ENCODE results near the gene PNMA8C. TPM values are rescaled to one million over a fixed set of nuclear protein-coding genes. Genes with fewer than 3 reads are reported as not detected.
"Not testable (repeated sequence)": the region's sequence is repeated elsewhere in the genome, so short reads cannot be mapped to it uniquely, and the experiment has no call there.

Gene PNMA8C
- total and polyA plus RNA-seq, 5 experiments from 2014 or later: not detected

DNA sequence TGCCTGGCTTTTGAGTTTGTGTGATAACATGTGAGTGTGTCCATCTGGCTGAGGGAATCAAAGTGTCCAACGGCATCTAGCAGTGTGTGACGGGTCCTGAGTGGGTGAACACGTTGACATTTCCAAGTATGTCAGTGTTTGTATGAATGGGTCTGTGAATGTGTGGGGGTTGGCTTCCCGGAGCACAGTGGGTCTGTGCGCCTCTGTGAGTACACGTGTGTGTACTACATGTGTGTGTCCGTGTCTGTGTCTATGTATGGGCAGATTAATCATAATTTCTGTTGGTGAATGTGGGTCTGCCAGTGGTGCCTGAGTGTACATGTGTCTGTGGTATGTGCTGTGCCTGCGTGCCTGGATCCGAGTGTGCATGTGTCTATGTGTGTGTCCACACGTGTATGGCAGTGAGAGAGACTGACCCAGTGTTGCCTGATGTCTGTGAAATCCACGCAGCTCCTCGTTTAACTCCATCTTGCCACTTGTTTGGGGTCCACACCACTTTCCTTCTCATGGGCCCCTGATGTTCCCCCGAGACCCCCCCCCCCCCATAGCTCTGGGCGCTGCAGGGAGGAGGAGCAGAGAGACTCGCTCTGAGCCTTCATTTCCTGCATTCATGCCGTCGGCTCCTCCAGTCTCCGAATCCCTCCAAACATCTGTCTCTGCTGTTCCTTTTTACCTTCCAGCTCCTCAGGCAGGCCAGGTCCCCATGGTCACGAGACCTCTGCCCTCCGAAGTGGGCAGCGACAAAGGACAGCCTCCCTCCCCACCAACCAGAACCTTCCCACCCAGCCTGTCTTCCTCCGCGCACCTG, 20.7 kb downstream of the PNMA8C start:
- no peak overlapping the region for H3K27ac Mint-ChIP-seq

GRCh38 chr19:46406976-46407375, 21.8 kb downstream of the PNMA8C start:
- no peaks in the 10 kb centered on the region for H3K9me3 Mint-ChIP-seq
- ATAC-seq: no peak
- H3K27me3 Mint-ChIP-seq: peaks cover 39 to 93% (median 62%) of the 10 kb centered on the region in 5 donors
- POLR2A ChIA-PET: no interaction called here
- no peak overlapping the region for H3K4me3 Mint-ChIP-seq
- DNase-seq: no peak
- peaks cover 0 to 3% (median 0%) of the 10 kb centered on the region in 3 donors for H3K36me3 Mint-ChIP-seq
- peaks cover 18 to 32% (median 21%) of the 10 kb centered on the region in 4 donors for H3K4me1 Mint-ChIP-seq
- no peak overlapping the region for H3K27ac Mint-ChIP-seq

More for the DNA sequence above, 20.7 kb downstream of the PNMA8C start:
- POLR2A ChIA-PET: no interaction called here
- H3K36me3 Mint-ChIP-seq: peaks cover 0 to 3% (median 0%) of the 10 kb centered on the region in 3 donors
- peaks cover 0 to 2% (median 0%) of the 10 kb centered on the region in 9 donors for H3K9me3 Mint-ChIP-seq
- H3K4me1 Mint-ChIP-seq: peaks cover 16 to 37% (median 23%) of the 10 kb centered on the region in 4 donors
- H3K27me3 Mint-ChIP-seq: peaks cover 36 to 94% (median 64%) of the 10 kb centered on the region in 5 donors
- peak overlapping the region in 3 of 10 donors; percentile 13 to 30 (median 19) for H3K4me3 Mint-ChIP-seq
- ATAC-seq: no peak
- no peak for DNase-seq

DNA sequence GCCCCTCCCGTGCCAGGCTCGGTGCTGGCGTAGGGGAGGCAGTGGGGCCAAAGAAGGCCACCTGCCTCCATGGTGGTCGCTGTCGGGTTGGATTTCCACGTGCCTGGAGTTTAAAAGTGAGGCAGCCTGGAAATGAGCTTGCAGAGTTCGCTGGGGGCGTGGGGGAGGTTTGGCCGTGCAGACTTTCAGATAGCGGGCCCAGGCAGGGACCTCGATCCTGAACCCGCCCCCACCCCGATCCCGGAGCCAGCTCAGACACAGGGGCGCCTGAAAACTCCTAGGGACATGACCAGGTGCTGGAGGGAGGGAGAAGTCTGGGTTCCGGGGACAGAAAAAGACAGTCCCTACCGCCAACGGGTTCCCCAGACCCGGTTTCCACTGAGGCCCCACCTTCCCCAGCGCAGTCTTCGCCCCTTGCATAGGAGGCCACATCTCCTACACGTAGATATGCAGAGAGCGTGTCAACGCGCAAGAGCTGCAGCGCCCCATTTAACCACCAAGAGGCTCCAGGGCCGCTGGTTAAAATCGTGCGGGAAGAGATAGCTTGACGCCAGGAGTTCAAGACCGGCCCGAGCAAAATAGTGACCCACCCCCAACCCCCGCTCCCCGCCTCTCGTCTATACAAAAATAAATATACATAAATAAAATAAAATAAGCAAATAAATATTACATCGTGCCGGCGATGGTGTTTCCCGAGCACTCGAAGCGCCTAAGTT, 23.8 kb downstream of the PNMA8C start:
- H3K4me1 Mint-ChIP-seq: peaks cover 18 to 28% (median 22%) of the 10 kb centered on the region in 4 donors
- peak overlapping the region; percentile 14 to 90 (median 76) for H3K4me3 Mint-ChIP-seq
- ATAC-seq: peak; percentile 49 to 52
- no peak overlapping the region for H3K27ac Mint-ChIP-seq
- peaks cover 34 to 84% (median 55%) of the 10 kb centered on the region in 5 donors for H3K27me3 Mint-ChIP-seq
- DNase-seq: no peak
- no peaks in the 10 kb centered on the region for H3K36me3 Mint-ChIP-seq
- POLR2A ChIA-PET: interaction anchor here (0.6 kb wide), 1 partner anchor 170 kb away, joined by 4 read pairs; no protein-coding TSS in a partner anchor
- no peaks in the 10 kb centered on the region for H3K9me3 Mint-ChIP-seq

DNA sequence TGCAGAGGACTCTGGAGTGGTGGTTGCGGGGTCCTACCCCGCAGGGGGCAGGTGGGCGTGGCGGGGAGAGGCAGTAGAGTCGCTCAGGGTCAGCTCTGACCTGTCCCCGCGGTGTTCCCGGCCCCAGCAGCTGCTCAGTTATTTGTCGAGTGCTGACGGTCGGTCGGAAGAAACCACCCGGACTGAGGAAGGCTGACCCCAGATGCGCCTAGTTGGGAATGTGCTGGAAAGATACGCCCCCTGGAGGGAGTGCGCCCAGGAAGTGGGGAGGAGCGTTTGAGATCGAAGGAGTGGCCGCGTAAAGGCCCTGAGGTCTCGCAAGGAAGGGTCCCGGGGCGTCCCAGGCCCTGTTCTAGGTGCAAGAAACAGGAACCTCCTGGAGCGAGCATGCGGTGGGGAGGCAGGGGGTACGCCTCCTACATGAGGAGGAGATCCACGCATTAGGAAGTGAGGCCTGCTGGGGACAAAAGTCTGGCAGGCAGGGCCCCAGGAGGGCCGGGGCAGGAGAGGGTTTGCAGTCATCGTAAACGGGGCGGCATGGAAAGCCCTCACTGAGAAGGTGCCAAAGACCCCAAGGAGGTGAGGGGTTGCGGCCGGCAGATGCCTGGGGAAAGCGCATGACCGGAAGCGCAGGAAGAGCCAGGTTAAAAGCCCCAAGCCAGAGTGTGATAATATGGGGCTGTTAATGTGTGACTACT, 24.5 kb downstream of the PNMA8C start:
- ATAC-seq (peak; percentile 43 to 44), DNase-seq (no peak)
- peak overlapping the region in 1 of 10 donors; percentile 63 for H3K27ac Mint-ChIP-seq
- H3K27me3 Mint-ChIP-seq: peaks cover 34 to 85% (median 55%) of the 10 kb centered on the region in 5 donors
- peak overlapping the region; percentile 63 to 90 (median 76) for H3K4me3 Mint-ChIP-seq
- H3K36me3 Mint-ChIP-seq: no peaks in the 10 kb centered on the region
- POLR2A ChIA-PET: interaction anchor here (0.6 to 0.7 kb wide), 2 partner anchors 51 to 171 kb away, joined by 4 read pairs; no protein-coding TSS in a partner anchor
- no peaks in the 10 kb centered on the region for H3K9me3 Mint-ChIP-seq
- H3K4me1 Mint-ChIP-seq: peaks cover 18 to 28% (median 22%) of the 10 kb centered on the region in 4 donors

DNA sequence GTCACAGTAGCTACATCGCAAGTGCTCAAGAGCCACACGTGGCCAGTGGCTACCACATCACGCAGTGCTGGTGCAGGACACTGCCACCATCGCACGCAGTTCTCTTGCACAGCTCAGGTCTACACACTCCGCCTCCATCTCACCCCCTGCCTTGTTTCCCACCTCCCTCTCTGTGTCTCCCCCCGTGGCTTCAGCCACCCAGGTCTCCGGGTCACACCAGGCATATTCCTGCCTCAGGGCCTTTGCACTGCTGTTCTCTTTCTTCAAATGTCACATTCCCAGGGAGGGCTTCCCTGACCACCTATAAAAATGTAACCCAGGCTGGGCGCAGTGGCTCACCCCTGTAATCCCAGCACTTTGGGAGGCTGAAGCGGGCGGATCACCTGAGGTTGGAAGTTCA, 26.0 kb downstream of the PNMA8C start:
- no peaks in the 10 kb centered on the region for H3K36me3 Mint-ChIP-seq
- no peak overlapping the region for H3K27ac Mint-ChIP-seq
- peaks cover 13 to 20% (median 17%) of the 10 kb centered on the region in 4 donors for H3K4me1 Mint-ChIP-seq
- DNase-seq (no peak), ATAC-seq (no peak)
- H3K4me3 Mint-ChIP-seq: no peak overlapping the region
- no peaks in the 10 kb centered on the region for H3K9me3 Mint-ChIP-seq
- H3K27me3 Mint-ChIP-seq: peaks cover 23 to 78% (median 44%) of the 10 kb centered on the region in 5 donors
- POLR2A ChIA-PET: interaction anchor here (2.5 kb wide), 1 partner anchor 85 kb away, joined by 7 read pairs; no protein-coding TSS in a partner anchor

GRCh38 chr19:46397801-46398479, 30.8 kb downstream of the PNMA8C start:
- H3K4me3 Mint-ChIP-seq, H3K36me3 Mint-ChIP-seq, DNase-seq, H3K4me1 Mint-ChIP-seq, H3K27ac Mint-ChIP-seq, H3K9me3 Mint-ChIP-seq, ATAC-seq, POLR2A ChIA-PET: not testable (repeated sequence)
- H3K27me3 Mint-ChIP-seq: peaks cover 11 to 34% (median 14%) of the 10 kb centered on the region in 5 donors

DNA sequence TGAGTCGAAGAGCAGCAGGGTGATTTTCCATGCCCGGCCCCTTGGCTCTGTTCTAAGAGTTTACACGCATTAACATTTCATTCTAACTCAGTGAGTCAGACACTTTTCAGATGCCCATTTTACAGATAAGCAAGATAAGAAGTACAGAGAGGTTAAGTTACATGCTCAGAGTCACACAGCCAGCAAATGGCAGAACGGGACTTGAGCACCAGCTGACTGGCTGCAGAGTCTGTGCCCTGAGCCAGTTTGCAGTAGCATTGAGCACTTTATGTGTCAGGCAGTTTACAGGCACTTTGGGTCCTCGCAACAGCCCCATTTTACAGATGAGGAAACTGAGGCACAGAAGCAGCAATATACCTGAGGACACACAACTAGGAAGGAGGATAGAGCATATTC, 34.3 kb downstream of the PNMA8C start:
- H3K27me3 Mint-ChIP-seq: peaks cover 0 to 9% (median 2%) of the 10 kb centered on the region in 5 donors
- no peak overlapping the region for H3K4me3 Mint-ChIP-seq
- H3K36me3 Mint-ChIP-seq: peaks cover 0 to 22% (median 5%) of the 10 kb centered on the region in 3 donors
- H3K4me1 Mint-ChIP-seq: peaks cover 8 to 12% (median 9%) of the 10 kb centered on the region in 4 donors
- ATAC-seq (no peak), DNase-seq (no peak)
- no peaks in the 10 kb centered on the region for H3K9me3 Mint-ChIP-seq
- H3K27ac Mint-ChIP-seq: peak overlapping the region in 3 of 10 donors; percentile 43 to 61 (median 53)
- POLR2A ChIA-PET: no interaction called here

DNA sequence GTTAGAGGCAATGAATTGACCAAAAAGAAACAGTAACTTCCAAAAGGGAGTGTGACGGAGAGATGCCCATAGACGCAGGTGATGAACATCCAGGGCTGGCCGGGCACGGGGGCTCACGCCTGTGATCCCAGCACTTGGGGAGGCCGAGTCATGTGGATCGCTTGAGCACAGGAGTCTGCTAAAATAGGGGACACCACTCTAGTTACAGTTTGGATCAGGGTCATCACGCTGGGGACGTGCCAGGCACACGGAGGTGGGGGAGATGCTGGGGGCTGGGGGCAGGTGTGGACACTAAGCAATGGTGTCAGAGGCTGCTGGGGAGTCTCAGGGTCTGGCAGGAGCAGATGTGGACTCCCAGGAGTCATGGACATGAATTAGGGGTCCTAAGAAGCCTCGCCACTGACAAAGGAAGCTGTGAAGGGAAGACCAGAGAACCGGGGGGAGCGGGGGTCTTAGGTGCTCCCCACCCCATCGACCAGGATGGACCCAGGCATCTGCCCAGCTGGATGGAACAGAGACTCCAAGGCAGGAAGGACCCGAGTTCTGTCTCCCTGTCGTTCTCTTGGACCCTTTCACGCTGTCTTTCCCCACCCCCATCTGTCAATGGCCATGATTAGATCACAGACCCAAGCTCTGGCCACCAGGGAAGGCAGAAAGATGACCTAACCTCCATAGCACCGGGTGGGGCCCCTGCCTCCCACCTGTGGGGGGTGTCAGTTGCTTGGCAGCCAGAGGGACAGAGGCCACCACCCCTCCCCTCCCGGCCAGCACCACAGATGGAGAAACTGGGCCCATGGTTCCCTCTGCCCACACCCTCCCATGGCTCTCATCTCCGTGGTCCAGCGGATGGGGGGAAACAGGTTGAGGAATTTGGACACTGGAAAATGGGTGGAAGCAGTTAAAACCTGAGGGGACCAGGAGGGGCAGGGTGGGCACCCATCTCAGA, 35.0 kb downstream of the PNMA8C start:
- Mint-ChIP-seq H3K4me3 (no peak overlapping the region), H3K27ac (peak overlapping the region in 3 of 10 donors; percentile 7 to 61 (median 46)), H3K27me3 (peaks cover 0 to 5% (median 2%) of the 10 kb centered on the region in 5 donors), H3K36me3 (peaks cover 0 to 27% (median 5%) of the 10 kb centered on the region in 3 donors), H3K9me3 (no peaks in the 10 kb centered on the region), H3K4me1 (peaks cover 8 to 12% (median 9%) of the 10 kb centered on the region in 4 donors)
- POLR2A ChIA-PET: interaction anchor here (0.6 kb wide), 1 partner anchor 740 kb away, joined by 3 read pairs; no protein-coding TSS in a partner anchor
- DNase-seq (no peak), ATAC-seq (no peak)

DNA sequence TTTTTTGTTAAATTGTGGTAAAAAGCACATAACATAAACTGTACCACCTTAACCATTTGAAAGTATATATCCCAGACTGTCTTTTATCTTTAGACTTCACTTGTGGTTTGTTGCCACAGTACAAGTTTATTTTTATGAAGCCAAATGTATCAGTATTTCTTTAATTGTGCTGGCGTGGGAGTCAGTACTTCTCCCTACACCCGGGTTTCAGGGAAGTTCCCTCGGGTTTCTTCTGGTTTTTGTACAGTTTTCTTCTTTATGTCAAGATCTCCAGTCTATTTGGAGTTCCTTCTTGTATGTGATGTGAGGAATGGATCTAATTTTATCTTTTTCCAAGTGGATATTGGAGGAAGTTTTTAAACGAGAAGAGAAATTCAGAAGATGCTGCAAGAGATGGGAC, 35.9 kb downstream of the PNMA8C start:
- peak overlapping the region in 4 of 10 donors; percentile 0 to 71 (median 39) for H3K27ac Mint-ChIP-seq
- DNase-seq (no peak), ATAC-seq (no peak)
- peaks cover 0 to 34% (median 5%) of the 10 kb centered on the region in 3 donors for H3K36me3 Mint-ChIP-seq
- POLR2A ChIA-PET: no interaction called here
- H3K4me1 Mint-ChIP-seq: peaks cover 8 to 12% (median 9%) of the 10 kb centered on the region in 4 donors
- peaks cover 0 to 5% (median 2%) of the 10 kb centered on the region in 5 donors for H3K27me3 Mint-ChIP-seq
- H3K4me3 Mint-ChIP-seq: no peak overlapping the region
- H3K9me3 Mint-ChIP-seq: no peaks in the 10 kb centered on the region

DNA sequence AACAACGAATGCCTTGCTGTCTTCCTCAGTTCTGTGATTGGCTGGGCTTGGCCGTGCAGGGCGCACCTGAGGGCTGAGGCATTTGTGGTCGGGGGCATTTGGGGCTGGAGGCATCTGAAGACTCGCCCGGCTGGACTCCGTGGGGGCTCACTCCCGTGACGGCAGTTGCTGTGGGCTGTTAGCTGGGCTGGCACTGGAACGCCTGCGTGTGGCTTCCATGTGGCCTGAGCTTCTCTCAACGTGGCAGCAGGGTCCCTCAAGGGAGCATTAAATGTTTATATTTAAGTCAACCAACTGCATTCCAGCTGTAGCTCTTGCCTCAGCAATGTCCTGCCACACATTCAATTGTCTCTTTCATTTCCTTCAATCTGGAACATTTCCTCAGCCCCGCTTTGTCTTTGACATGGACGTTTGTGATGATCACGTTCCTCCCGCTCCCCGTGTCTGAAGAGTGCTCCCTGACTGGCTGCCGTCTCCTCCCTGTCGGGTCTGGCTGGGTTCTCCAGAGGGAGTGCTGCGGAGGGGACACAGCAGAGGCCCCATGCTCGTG, 36.4 kb downstream of the PNMA8C start:
- Mint-ChIP-seq H3K4me3 (no peak overlapping the region), H3K4me1 (peaks cover 8 to 12% (median 9%) of the 10 kb centered on the region in 4 donors), H3K36me3 (peaks cover 0 to 38% (median 5%) of the 10 kb centered on the region in 3 donors), H3K27ac (peak overlapping the region in 5 of 10 donors; percentile 0 to 71 (median 53)), H3K9me3 (no peaks in the 10 kb centered on the region), H3K27me3 (no peaks in the 10 kb centered on the region)
- POLR2A ChIA-PET: no interaction called here
- DNase-seq (no peak), ATAC-seq (no peak)

All from naive thymus-derived CD8-positive, alpha-beta T cell (primary cell).